Uterus (tissue), 2 donors: ENCODE data around the gene USP6.

Experiments used
- POLR2A ChIP-seq, 2 donors: fragments of 450-650 bp; IDR thresholded peaks; one replicate each; pipeline ENCODE4 v1.6.1; 2016; ENCODE audit warnings: antibody characterized with exemption in 2 of 2, mild to moderate bottlenecking in 1 of 2, moderate library complexity in 1 of 2
- TF ChIP-seq, protein P1 (sequence below), 4 experiments: fragments of 200-600 bp in 2 of 4; fragments of 450-650 bp in 2 of 4; sonication (generic) in 2 of 4; IDR thresholded peaks; one replicate each; pipeline ENCODE4 v1.5.1; 2016 to 2019; ENCODE audit warnings: antibody characterized with exemption in 4 of 4, mild to moderate bottlenecking in 2 of 4, moderate library complexity in 1 of 4

DNA sequence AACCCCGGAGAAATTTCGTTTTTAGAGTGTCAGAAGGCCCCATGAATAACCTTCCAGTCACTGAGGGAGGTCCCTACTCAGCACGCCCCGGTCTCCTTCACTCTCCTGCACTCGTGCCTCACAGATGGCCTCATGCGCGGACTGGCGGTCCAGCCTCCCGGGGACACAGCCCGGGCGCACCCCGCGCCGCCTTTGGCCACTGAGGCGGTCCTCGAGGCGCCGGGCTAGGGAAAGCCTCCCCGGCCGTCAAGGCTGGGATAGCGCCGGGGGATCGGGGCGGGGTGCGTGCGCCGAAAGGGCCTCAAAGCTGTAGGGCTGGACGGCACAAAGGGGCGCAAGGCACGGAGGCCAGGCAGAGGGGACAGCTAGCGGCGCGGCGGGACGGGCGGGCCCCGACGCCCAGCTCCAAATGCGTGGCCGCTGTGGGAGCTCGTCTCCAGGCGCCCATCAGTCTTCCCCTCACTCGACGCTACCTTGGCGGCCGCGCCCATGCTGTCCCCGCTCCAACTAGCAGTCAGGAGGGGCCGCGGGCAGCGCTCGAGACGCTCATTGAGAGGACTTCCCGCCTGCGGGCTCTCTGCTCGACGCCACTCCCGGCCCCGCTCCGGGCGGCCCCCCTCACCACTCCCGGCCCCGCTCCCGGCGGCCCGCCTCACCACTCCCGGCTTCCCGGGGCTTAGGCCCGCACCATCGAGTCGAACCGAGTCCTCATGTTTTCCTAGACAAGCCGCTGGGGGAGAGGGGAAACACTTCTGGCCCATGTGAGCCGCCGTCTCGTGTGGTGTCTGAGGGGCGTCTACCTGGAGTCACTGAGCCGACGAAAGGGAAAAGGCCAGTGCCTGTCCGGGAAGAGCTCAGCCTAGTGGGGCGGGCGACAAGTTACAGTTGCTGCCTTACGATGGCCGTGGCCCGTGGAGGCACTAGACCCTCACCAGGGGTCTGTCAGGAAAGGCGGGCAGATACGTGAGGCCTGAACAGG lies at the start of gene USP6:
- TF ChIP-seq, protein P1, sequence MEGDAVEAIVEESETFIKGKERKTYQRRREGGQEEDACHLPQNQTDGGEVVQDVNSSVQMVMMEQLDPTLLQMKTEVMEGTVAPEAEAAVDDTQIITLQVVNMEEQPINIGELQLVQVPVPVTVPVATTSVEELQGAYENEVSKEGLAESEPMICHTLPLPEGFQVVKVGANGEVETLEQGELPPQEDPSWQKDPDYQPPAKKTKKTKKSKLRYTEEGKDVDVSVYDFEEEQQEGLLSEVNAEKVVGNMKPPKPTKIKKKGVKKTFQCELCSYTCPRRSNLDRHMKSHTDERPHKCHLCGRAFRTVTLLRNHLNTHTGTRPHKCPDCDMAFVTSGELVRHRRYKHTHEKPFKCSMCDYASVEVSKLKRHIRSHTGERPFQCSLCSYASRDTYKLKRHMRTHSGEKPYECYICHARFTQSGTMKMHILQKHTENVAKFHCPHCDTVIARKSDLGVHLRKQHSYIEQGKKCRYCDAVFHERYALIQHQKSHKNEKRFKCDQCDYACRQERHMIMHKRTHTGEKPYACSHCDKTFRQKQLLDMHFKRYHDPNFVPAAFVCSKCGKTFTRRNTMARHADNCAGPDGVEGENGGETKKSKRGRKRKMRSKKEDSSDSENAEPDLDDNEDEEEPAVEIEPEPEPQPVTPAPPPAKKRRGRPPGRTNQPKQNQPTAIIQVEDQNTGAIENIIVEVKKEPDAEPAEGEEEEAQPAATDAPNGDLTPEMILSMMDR (IDR thresholded peaks at IDR 0.05), result no peak
- no peak for TF ChIP-seq POLR2A (IDR thresholded peaks at IDR 0.05)
